HEK293 (cell line): ENCODE measurements around the gene ZCCHC2.

ENCODE experiments used
- CTCF ChIA-PET: fragments of 350-600 bp; formaldehyde crosslinking; extraction: SDS; loops from one replicate; lab custom pipeline; 2021; ENCODE audit warnings: antibody characterized with exemption; lab: Yijun Ruan, JAX
- POLR2A ChIA-PET: fragments of 300-600 bp; formaldehyde crosslinking; extraction: SDS; loops from one replicate; lab custom pipeline; 2020; ENCODE audit warnings: antibody characterized with exemption, inconsistent platforms; lab: Yijun Ruan, JAX
- H3K27ac ChIP-seq: fragments of 200-500 bp; sonication (Bioruptor generic); 2 replicates; pipeline ENCODE4 v1.5.1; 2014; ENCODE audit warnings: low read depth, low read length, control low read depth, inconsistent platforms; ENCODE audit errors: extremely low read depth
- H3K36me3 ChIP-seq, 2 experiments: fragments of 200-500 bp in 1 of 2; sonication (Bioruptor generic) in 1 of 2; 1 replicate in 1 of 2; 2 replicates in 1 of 2; pipeline ENCODE4 v1.5.1; 2014 to 2017; ENCODE audit warnings: inconsistent platforms in 2 of 2, low read length in 2 of 2; ENCODE audit not compliant: control insufficient read depth in 2 of 2, insufficient read depth in 1 of 2
- H3K4me1 ChIP-seq: fragments of 200-500 bp; sonication (Bioruptor generic); 2 replicates; pipeline ENCODE4 v1.5.1; 2014; ENCODE audit warnings: mild to moderate bottlenecking, low read length, inconsistent platforms; ENCODE audit not compliant: control insufficient read depth, insufficient read depth
- H3K4me3 ChIP-seq: 2 replicates; pipeline ENCODE4 v1.5.1; 2011; ENCODE audit warnings: low read depth, mild to moderate bottlenecking, control low read depth, low read length, moderate library complexity
- H3K9me3 ChIP-seq: fragments of 200-500 bp; sonication (Bioruptor generic); 2 replicates; pipeline ENCODE4 v1.5.1; 2014; ENCODE audit warnings: low read depth, low read length, inconsistent platforms; ENCODE audit not compliant: control insufficient read depth, insufficient read depth
- EGR2 ChIP-seq: fragments of 450-650 bp; formaldehyde crosslinking; IDR thresholded peaks from 2 replicates; pipeline ENCODE4 v1.5.1; 2016; ENCODE audit warnings: low read depth, missing biosample characterization, missing genetic modification characterization
- GLIS1 ChIP-seq: fragments of 450-650 bp; formaldehyde crosslinking; IDR thresholded peaks from 2 replicates; pipeline ENCODE4 v1.5.1; 2016; ENCODE audit warnings: missing biosample characterization, missing genetic modification characterization
- HOXC10 ChIP-seq: sonication (generic); formaldehyde crosslinking; IDR thresholded peaks from 2 replicates; pipeline ENCODE4 v1.8.1; 2023; ENCODE audit warnings: mild to moderate bottlenecking, missing genetic modification reagents
- RBAK ChIP-seq: fragments of 450-650 bp; formaldehyde crosslinking; IDR thresholded peaks from 2 replicates; pipeline ENCODE4 v1.5.1; 2016; ENCODE audit warnings: missing biosample characterization, missing genetic modification characterization
- SETDB1 ChIP-seq: IDR thresholded peaks from one replicate; pipeline ENCODE4 v1.6.1; 2017; ENCODE audit warnings: mild to moderate bottlenecking, low read length, moderate library complexity, mixed read lengths; ENCODE audit not compliant: insufficient read length
- ZBTB44 ChIP-seq: fragments of 450-650 bp; IDR thresholded peaks from 2 replicates; pipeline ENCODE4 v1.5.1; 2018; ENCODE audit warnings: missing biosample characterization, mild to moderate bottlenecking, missing genetic modification characterization
- ZNF112 ChIP-seq: fragments of 450-650 bp; formaldehyde crosslinking; IDR thresholded peaks from 2 replicates; pipeline ENCODE4 v1.5.0; 2017; ENCODE audit warnings: missing biosample characterization, missing genetic modification characterization
- ZNF280C ChIP-seq: fragments of 450-650 bp; formaldehyde crosslinking; IDR thresholded peaks from 2 replicates; pipeline ENCODE4 v1.5.1; 2016; ENCODE audit warnings: missing biosample characterization, missing genetic modification characterization
- ZNF354C ChIP-seq: fragments of 450-650 bp; formaldehyde crosslinking; IDR thresholded peaks from 2 replicates; pipeline ENCODE4 v1.5.1; 2016; ENCODE audit warnings: missing biosample characterization, missing genetic modification characterization, low read depth, borderline replicate concordance
- ZNF362 ChIP-seq: fragments of 450-650 bp; formaldehyde crosslinking; IDR thresholded peaks from 2 replicates; pipeline ENCODE4 v1.5.1; 2016; ENCODE audit warnings: missing biosample characterization, missing genetic modification characterization
- ZNF530 ChIP-seq: fragments of 450-650 bp; formaldehyde crosslinking; IDR thresholded peaks from 2 replicates; pipeline ENCODE4 v1.5.1; 2016; ENCODE audit warnings: low read depth, missing biosample characterization, missing genetic modification characterization
- ZNF558 ChIP-seq: fragments of 450-650 bp; formaldehyde crosslinking; IDR thresholded peaks from 2 replicates; pipeline ENCODE4 v1.5.1; 2016; ENCODE audit warnings: missing biosample characterization, missing genetic modification characterization
- ZNF623 ChIP-seq: fragments of 450-650 bp; formaldehyde crosslinking; IDR thresholded peaks from 2 replicates; pipeline ENCODE4 v1.5.1; 2016; ENCODE audit warnings: missing biosample characterization, missing genetic modification characterization
- ZNF645 ChIP-seq: fragments of 450-650 bp; formaldehyde crosslinking; IDR thresholded peaks from 2 replicates; pipeline ENCODE4; 2016; ENCODE audit warnings: missing biosample characterization, missing genetic modification characterization
- ZNF654 ChIP-seq: fragments of 450-650 bp; formaldehyde crosslinking; IDR thresholded peaks from 2 replicates; pipeline ENCODE4 v1.5.1; 2016; ENCODE audit warnings: low read depth, missing biosample characterization, missing genetic modification characterization
- ZNF791 ChIP-seq: fragments of 450-650 bp; formaldehyde crosslinking; IDR thresholded peaks from 2 replicates; pipeline ENCODE4 v1.5.1; 2016; ENCODE audit warnings: missing biosample characterization, missing genetic modification characterization
- ZSCAN23 ChIP-seq: fragments of 450-650 bp; formaldehyde crosslinking; IDR thresholded peaks from 2 replicates; pipeline ENCODE4 v1.5.1; 2016; ENCODE audit warnings: missing biosample characterization, missing genetic modification characterization
- TF ChIP-seq, protein P1 (sequence below): fragments of 450-650 bp; formaldehyde crosslinking; IDR thresholded peaks from 2 replicates; pipeline ENCODE4 v1.5.1; 2016; ENCODE audit warnings: missing biosample characterization, missing genetic modification characterization
- TF ChIP-seq, protein P2 (sequence below): fragments of 450-650 bp; formaldehyde crosslinking; IDR thresholded peaks from 2 replicates; pipeline ENCODE4 v1.5.1; 2016; ENCODE audit warnings: missing biosample characterization, missing genetic modification characterization

Gene ZCCHC2

DNA sequence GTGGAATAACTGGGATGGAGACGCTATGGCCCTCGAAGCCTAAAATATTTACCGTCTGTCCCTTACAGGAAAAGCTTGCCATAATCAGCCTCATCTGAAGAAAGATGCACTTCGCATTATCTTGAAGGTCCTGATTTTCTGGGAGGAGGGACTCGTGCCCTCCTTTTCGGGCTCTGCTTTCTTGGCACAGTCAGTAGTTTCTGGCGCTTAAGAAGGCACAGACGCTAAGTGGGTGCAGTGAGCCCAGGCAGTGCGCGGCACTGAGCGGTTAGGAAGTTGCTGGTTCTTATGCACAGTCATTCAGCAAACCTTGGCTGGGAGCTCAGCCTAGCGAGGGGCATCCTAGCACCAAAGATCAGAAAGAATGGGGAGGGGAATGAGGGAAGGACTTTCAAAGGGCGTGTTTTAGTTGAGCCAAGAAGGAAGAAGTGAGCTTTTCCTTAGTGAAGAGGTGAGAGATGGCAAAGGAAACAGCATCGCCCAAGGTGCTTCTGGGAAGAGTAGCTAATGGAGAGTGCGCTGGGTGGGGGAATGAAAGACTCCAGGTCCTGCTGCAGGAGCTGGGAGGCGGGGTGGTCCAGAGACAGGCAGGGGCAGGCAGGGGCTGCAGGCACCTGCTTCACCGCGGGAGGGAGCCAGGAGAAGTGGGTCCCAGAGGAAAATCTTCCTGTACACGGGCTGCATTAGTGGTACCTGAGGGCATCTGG lies 64.1 kb downstream of the ZCCHC2 start:
- POLR2A ChIA-PET = no interaction called here
- Histone ChIP-seq H3K27ac (no peak overlapping the region), H3K4me1 (peaks cover 4% of the 10 kb centered on the region; the same call in 1 of the 2 replicates), H3K36me3 (peaks cover 0 to 5% of the 10 kb centered on the region in 2 experiments; a peak in 2 of 3 replicates), H3K4me3 (no peak overlapping the region), H3K9me3 (no peaks in the 10 kb centered on the region)
- TF ChIP-seq ZNF280C (tag by site-specific recombination) = no peak
- no peak for TF ChIP-seq RBAK (tag by site-specific recombination)
- no peak for TF ChIP-seq ZNF354C (tag by site-specific recombination)
- TF ChIP-seq ZNF791 (tag by site-specific recombination) = no peak
- TF ChIP-seq ZNF112 = no peak
- TF ChIP-seq ZNF530 (tag by site-specific recombination) = no peak
- no peak for TF ChIP-seq HOXC10 (CRISPR knock-in tag)
- no peak for TF ChIP-seq GLIS1 (tag by site-specific recombination)
- no peak for TF ChIP-seq ZSCAN23
- no peak for TF ChIP-seq SETDB1
- no peak for TF ChIP-seq ZNF623 (tag by site-specific recombination)
- no peak for TF ChIP-seq EGR2 (tag by site-specific recombination)
- TF ChIP-seq, protein P1, sequence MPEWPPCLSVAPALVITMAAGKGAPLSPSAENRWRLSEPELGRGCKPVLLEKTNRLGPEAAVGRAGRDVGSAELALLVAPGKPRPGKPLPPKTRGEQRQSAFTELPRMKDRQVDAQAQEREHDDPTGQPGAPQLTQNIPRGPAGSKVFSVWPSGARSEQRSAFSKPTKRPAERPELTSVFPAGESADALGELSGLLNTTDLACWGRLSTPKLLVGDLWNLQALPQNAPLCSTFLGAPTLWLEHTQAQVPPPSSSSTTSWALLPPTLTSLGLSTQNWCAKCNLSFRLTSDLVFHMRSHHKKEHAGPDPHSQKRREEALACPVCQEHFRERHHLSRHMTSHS (tag by site-specific recombination) = no peak
- TF ChIP-seq ZNF558 (tag by site-specific recombination) = no peak
- TF ChIP-seq ZNF654 (tag by site-specific recombination) = no peak
- no peak for TF ChIP-seq ZNF645 (tag by site-specific recombination)
- TF ChIP-seq, protein P2, sequence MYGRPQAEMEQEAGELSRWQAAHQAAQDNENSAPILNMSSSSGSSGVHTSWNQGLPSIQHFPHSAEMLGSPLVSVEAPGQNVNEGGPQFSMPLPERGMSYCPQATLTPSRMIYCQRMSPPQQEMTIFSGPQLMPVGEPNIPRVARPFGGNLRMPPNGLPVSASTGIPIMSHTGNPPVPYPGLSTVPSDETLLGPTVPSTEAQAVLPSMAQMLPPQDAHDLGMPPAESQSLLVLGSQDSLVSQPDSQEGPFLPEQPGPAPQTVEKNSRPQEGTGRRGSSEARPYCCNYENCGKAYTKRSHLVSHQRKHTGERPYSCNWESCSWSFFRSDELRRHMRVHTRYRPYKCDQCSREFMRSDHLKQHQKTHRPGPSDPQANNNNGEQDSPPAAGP (tag by site-specific recombination) = no peak
- no peak for TF ChIP-seq ZBTB44 (tag by site-specific recombination)
- no peak for TF ChIP-seq ZNF362
- CTCF ChIA-PET = interaction anchor here (0.5 to 5.2 kb wide), 82 partner anchors 9 to 855 kb away, joined by 3 to 79 read pairs (median 4); partner anchors contain the start of genes PHLPP1 and ZCCHC2
